OCI-LY7 (cell line): ENCODE data around the gene TRAPPC12. TPM values are rescaled to one million over a fixed set of nuclear protein-coding genes. Genes with fewer than 3 reads are reported as not detected.
"Not testable (repeated sequence)": the region's sequence is repeated elsewhere in the genome, so short reads cannot be mapped to it uniquely, and the experiment has no call there.

Source experiments
- BruUV-seq: library from RNA; stranded (reverse); fragments of 400-500 nt; replicated peaks from 2 replicates; lab custom pipeline; 2021; lab: Mats Ljungman, UMichigan
- CTCF ChIA-PET: fragments of 300-600 bp; sonication (Branson Sonifier 250); formaldehyde crosslinking; loops from one replicate; lab custom pipeline; 2022; ENCODE audit warnings: antibody characterized with exemption; ENCODE audit not compliant: unreplicated experiment; lab: Charles Lee
- POLR2A ChIA-PET: fragments of 300-600 bp; sonication (Branson Sonifier 250); formaldehyde crosslinking; loops from one replicate; lab custom pipeline; 2022; ENCODE audit warnings: antibody characterized with exemption; lab: Charles Lee
- DNase-seq: peaks from one replicate; pipeline ENCODE4 v3.0.0-alpha.2; 2015; ENCODE audit warnings: low spot score
- H2AFZ ChIP-seq: fragments of 200-600 bp; sonication (generic), shearing (Covaris generic); 2 replicates; pipeline ENCODE4 v1.6.1; 2014; ENCODE audit warnings: mild to moderate bottlenecking, antibody characterized with exemption, low read length, moderate library complexity
- H3K27ac ChIP-seq: fragments of 200-600 bp; sonication (generic); 2 replicates; pipeline ENCODE4 v1.5.1; 2014; ENCODE audit warnings: mixed run types, low read depth, mild to moderate bottlenecking, moderate library complexity, low read length, inconsistent platforms; ENCODE audit not compliant: poor library complexity, severe bottlenecking
- H3K36me3 ChIP-seq: fragments of 200-600 bp; sonication (generic); 2 replicates; pipeline ENCODE4 v1.6.1; 2014; ENCODE audit warnings: mild to moderate bottlenecking, antibody characterized with exemption, low read length, moderate library complexity, mixed read lengths; ENCODE audit not compliant: insufficient read depth
- H3K4me1 ChIP-seq: fragments of 200-600 bp; sonication (generic); 2 replicates; pipeline ENCODE4 v1.5.1; 2014; ENCODE audit warnings: mild to moderate bottlenecking, low read length; ENCODE audit not compliant: insufficient read depth, poor library complexity, severe bottlenecking
- H3K4me2 ChIP-seq: fragments of 200-600 bp; sonication (generic); 2 replicates; pipeline ENCODE4 v1.6.1; 2014; ENCODE audit warnings: mild to moderate bottlenecking, low read length
- H3K4me3 ChIP-seq: fragments of 200-600 bp; sonication (generic); 2 replicates; pipeline ENCODE4 v1.5.1; 2014; ENCODE audit warnings: mild to moderate bottlenecking, low read depth, low read length; ENCODE audit not compliant: poor library complexity, severe bottlenecking
- H3K79me2 ChIP-seq: fragments of 200-600 bp; sonication (generic); 2 replicates; pipeline ENCODE4 v1.6.1; 2016; ENCODE audit warnings: low read depth, mild to moderate bottlenecking, low read length, moderate library complexity, mixed read lengths; ENCODE audit not compliant: insufficient read depth
- H3K9me2 ChIP-seq: fragments of 200-600 bp; sonication (generic); 2 replicates; pipeline ENCODE4 v1.6.1; 2016; ENCODE audit warnings: mild to moderate bottlenecking, low read length, mixed read lengths; ENCODE audit not compliant: insufficient read depth
- H3K9me3 ChIP-seq: fragments of 200-600 bp; sonication (generic); 2 replicates; pipeline ENCODE4 v1.6.1; 2014; ENCODE audit warnings: mild to moderate bottlenecking, mixed run types, low read length, mixed read lengths
- H4K20me1 ChIP-seq: fragments of 200-600 bp; sonication (generic); 2 replicates; pipeline ENCODE4 v1.6.1; 2014; ENCODE audit warnings: mild to moderate bottlenecking, antibody characterized with exemption, low read length, moderate library complexity, mixed read lengths; ENCODE audit not compliant: insufficient read depth
- CTCF ChIP-seq: fragments of 200-600 bp; sonication (generic); conservative IDR thresholded peaks from 2 replicates; pipeline ENCODE4 v1.5.1; 2014; ENCODE audit warnings: mild to moderate bottlenecking, antibody characterized with exemption, low read length, moderate library complexity, mixed read lengths
- EZH2phosphoT487 ChIP-seq: fragments of 200-600 bp; sonication (generic); IDR thresholded peaks from 2 replicates; pipeline ENCODE4 v1.6.1; 2018; ENCODE audit warnings: low read depth, borderline replicate concordance, mild to moderate bottlenecking, mixed run types, antibody characterized with exemption, low read length, moderate library complexity, mixed read lengths
- intact Hi-C: fragments of 100-400 bp; cut with micrococcal nuclease; formaldehyde crosslinking; loops from one replicate; pipeline ENCODE4 v1.10.0; 2022; ENCODE audit not compliant: unreplicated experiment
- total RNA-seq, 2 experiments: library from RNA; depleted of rRNA in 1 of 2; stranded (reverse); fragments of >200 nt in 1 of 2; shearing (Covaris generic) in 1 of 2; gene quantifications; 2 replicates each; pipeline ENCODE4 v1.2.3, GENCODE V29; 2014 to 2022

TRAPPC12 gene
- total RNA-seq, 2 experiments from 2014 or later, result 85.2 to 91.6 TPM

DNA sequence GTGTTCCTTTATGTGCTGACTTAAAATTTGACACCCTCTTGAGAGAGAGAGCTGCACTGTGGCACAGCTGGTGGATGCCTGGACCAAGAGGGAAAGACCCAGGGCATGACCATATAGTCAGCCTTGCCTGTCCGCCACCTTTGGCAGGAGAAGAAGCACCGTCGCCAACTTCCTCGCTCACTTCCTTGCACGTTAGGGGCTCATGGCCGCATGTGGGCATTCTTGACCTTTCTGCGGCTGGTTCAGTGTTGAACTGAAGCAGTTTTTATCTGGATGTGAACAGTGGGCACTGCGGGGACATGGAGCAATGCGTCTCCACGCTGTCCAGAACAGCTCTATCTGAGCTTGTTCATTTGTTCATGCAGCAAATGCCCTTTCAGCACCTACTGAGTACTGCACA is 66.9 kb downstream of the TRAPPC12 start:
- Histone ChIP-seq H3K4me2 (no peak overlapping the region), H3K36me3 (peaks cover 50% of the 10 kb centered on the region)
- DNase-seq, result no peak

DNA sequence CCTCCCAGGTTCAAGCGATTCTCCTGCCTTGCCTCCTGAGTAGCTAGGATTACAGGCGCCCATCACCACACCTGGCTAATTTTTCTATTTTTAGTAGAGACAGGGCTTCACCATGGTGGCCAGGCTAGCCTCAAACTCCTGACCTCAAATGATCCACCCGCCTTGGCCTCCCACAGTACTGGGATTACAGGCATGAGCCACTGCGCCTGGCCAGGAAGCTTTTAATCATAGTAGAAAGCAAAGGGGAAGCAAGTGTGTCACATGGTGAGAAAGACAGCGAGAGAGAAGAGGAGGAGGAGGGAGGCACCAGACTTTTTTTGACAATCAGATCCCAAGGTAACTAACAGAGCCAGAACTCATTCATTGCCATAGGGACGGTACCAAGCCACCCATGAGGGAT is 67.7 kb downstream of the TRAPPC12 start:
- peaks cover 50% of the 10 kb centered on the region for H3K36me3 ChIP-seq
- H3K4me3 ChIP-seq, H3K27ac ChIP-seq, intact Hi-C loops, H2AFZ ChIP-seq, H3K4me2 ChIP-seq, H3K4me1 ChIP-seq, H3K9me3 ChIP-seq, CTCF ChIA-PET, BruUV-seq, POLR2A ChIA-PET, DNase-seq, H3K9me2 ChIP-seq, H3K79me2 ChIP-seq, H4K20me1 ChIP-seq: not testable (repeated sequence)

More for the DNA sequence above, 66.9 kb downstream of the TRAPPC12 start:
- intact Hi-C loops, result no loop called here
- Histone ChIP-seq H3K4me3 (no peak overlapping the region), H4K20me1 (no peaks in the 10 kb centered on the region), H3K4me1 (no peaks in the 10 kb centered on the region), H3K9me3 (no peaks in the 10 kb centered on the region), H3K79me2 (no peaks in the 10 kb centered on the region), H3K9me2 (no peaks in the 10 kb centered on the region), H2AFZ (no peak overlapping the region), H3K27ac (no peak overlapping the region)
- BruUV-seq, result no TSS peak
- TF ChIP-seq CTCF (no peak), EZH2phosphoT487 (no peak)
- ChIA-PET POLR2A (no interaction called here), CTCF (no interaction called here)

DNA sequence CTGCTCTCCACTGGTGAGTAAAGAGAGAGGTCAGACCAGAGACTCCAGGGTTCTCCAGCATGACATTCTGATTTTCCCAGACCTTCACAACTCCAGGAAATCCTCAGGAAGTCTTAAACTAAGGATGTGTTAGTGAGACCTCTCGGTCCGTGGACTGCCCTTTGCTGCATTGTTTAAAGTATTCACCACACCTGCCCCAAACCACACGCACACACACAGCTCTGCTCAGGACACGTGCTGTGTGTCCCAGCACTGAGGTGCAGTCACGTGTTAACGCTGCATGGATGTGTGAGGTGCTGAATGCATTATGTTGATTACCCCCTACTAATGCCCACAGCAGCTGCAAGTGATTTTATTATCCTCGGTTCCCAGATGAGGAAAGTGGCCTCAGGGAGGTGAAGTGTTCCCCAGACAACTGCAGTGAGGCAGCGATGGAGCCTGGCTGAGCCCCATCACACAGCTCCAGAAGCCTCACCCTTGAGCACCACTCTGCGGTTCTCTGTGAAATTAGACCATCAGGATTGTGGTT is 68.4 kb downstream of the TRAPPC12 start:
- ChIA-PET CTCF (no interaction called here), POLR2A (no interaction called here)
- no peak overlapping the region for H3K4me3 ChIP-seq
- no peaks in the 10 kb centered on the region for H3K4me1 ChIP-seq
- no peaks in the 10 kb centered on the region for H3K9me3 ChIP-seq
- H3K4me2 ChIP-seq, result no peak overlapping the region
- no peak for DNase-seq
- H4K20me1 ChIP-seq, result no peaks in the 10 kb centered on the region
- peaks cover 50% of the 10 kb centered on the region for H3K36me3 ChIP-seq
- TF ChIP-seq CTCF, result no peak
- TF ChIP-seq EZH2phosphoT487, result no peak
- intact Hi-C loops, result no loop called here
- BruUV-seq, result no TSS peak
- H3K27ac ChIP-seq, result no peak overlapping the region
- H3K79me2 ChIP-seq, result no peaks in the 10 kb centered on the region
- H3K9me2 ChIP-seq, result no peaks in the 10 kb centered on the region
- no peak overlapping the region for H2AFZ ChIP-seq

DNA sequence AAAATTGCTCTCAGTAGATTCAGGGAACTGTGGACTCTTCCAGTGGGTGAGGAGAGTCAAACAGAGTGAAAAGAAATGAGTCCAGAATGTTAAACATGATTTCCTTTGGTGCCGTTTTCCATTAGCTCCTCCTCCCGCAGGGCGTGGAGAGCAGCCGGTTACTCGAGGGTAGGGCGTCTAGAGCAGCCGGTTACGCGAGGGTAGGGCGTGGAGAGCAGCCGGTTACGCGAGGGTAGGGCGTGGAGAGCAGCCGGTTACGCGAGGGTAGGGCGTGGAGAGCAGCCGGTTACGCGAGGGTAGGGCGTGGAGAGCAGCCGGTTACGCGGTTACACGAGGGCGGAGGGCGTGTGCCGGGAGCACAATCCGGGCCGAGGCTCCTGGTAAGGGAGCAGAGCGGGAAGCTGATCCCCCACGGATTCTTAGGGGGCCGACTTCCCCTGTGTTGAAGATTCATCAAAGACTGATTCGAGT is 69.0 kb downstream of the TRAPPC12 start:
- H2AFZ ChIP-seq, H4K20me1 ChIP-seq, POLR2A ChIA-PET, DNase-seq, BruUV-seq, intact Hi-C loops, H3K4me3 ChIP-seq, H3K4me1 ChIP-seq, H3K79me2 ChIP-seq, CTCF ChIA-PET, H3K4me2 ChIP-seq, H3K27ac ChIP-seq, H3K9me2 ChIP-seq, H3K9me3 ChIP-seq: not testable (repeated sequence)
- peaks cover 46% of the 10 kb centered on the region for H3K36me3 ChIP-seq
